Right forelimb (tissue), 1 donor: ENCODE data around the gene SNAPC3.

Experiments
- DNase-seq: peaks from one replicate; pipeline ENCODE4 v3.0.0-alpha.2; 2018

The SNAPC3 gene

GRCh38 chr9:15498246-15498995 lies 75.7 kb downstream of the SNAPC3 start:
- DNase-seq = no peak

- no peak for DNase-seq
These were observed 76.5 kb downstream of the SNAPC3 start for GRCh38 chr9:15499139-15499538.

- DNase-seq = no peak
These were observed 78.5 kb downstream of the SNAPC3 start for GRCh38 chr9:15501179-15501578.

GRCh38 chr9:15501803-15502202 lies 79.1 kb downstream of the SNAPC3 start:
- DNase-seq = no peak

- no peak for DNase-seq
These were observed 83.2 kb downstream of the SNAPC3 start for GRCh38 chr9:15505921-15506320.

- DNase-seq = peak; percentile 65
These were observed 87.5 kb downstream of the SNAPC3 start for GRCh38 chr9:15509931-15510788.

- peak; percentile 95 for DNase-seq
These were observed 88.3 kb downstream of the SNAPC3 start, which contains the start of gene PSIP1 for GRCh38 chr9:15510789-15511575. TSS of gene PSIP1 (minus strand) at chr9:15510970. CDS start at chr9:15510188, 782 bp downstream.
